Measurements from ENCODE around the gene MALT1.

MALT1 gene

DNA sequence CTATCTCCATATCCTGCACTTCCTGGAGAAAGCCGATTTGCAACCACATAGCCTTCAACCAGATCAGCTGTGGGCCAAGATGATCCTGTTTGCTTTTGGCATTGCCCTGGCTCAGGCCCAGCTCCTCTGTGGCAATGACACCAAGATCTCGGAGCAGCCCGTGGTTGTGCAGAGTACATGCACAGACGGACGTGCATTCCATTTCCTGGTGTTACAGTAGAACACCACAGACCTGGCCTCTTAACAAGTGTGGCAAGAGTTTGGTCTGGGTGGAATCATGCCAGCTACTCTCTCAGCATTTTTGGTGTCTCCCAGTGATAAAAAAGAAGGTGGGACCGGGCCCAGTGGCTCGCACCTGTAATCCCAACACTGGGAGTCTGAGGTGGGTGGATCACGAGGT lies 20.0 kb downstream of the MALT1 start:
- no peak for DNase-seq (ENCODE audit: low read depth in 1 of 2, low spot score in 1 of 2)

DNA sequence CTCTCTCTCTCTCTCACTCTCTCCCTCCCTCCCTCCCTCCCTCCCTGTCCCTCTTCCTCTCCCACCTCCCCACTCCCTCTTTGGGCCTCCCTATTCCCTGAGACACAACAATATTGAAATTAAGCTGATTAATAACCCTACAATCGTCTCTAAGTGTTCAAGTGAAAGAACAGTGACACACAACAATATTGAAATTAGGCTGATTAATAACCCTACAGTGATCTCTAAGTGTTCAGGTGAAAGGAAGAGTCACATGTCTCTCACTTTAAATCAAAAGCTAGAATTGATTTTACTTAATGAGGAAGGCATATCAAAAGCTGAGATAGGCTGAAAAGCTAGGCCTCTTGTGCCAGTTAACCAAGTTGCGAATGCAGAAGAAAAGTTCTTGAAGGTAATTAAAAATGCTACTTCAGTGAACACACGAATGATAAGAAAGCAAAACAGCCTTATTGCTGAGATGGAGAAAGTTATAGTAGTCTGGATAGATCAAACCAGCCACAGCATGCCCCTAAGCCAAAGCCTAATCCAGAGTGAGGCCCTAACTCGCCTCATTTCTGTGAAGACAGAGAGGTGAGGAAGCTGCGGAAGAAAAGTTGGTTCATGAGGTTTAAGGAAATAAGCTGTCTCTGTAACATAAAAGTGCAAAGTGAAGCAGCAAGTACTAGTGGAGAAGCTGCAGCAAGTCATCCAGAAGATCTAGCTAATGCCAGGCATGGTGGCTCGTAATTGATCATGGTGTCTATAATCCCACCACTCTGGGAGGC lies 21.3 kb downstream of the MALT1 start:
- DNase-seq (ENCODE audit: low read depth in 1 of 2, low spot score in 1 of 2), result no peak

DNA sequence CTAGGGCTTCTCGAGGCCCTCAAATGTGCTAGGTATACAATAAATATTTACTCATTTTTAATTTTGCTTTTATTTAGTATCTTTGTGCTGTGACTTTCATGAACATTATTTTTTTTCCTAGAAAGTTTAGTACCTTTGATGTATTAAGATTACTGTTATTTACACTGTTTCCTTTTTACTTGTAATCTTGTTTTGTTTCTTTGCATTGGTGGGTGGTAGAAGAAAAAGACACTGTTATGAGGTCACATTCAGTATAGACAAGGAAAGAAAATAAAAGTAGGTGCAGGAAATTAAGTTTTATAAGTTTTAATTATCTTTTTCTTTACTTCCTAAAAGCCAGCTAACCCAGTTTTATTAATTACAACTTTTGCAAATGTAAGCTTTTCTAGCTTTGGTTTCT lies 23.0 kb downstream of the MALT1 start:
- no peak for DNase-seq (ENCODE audit: low read depth in 1 of 2, low spot score in 1 of 2)

DNA sequence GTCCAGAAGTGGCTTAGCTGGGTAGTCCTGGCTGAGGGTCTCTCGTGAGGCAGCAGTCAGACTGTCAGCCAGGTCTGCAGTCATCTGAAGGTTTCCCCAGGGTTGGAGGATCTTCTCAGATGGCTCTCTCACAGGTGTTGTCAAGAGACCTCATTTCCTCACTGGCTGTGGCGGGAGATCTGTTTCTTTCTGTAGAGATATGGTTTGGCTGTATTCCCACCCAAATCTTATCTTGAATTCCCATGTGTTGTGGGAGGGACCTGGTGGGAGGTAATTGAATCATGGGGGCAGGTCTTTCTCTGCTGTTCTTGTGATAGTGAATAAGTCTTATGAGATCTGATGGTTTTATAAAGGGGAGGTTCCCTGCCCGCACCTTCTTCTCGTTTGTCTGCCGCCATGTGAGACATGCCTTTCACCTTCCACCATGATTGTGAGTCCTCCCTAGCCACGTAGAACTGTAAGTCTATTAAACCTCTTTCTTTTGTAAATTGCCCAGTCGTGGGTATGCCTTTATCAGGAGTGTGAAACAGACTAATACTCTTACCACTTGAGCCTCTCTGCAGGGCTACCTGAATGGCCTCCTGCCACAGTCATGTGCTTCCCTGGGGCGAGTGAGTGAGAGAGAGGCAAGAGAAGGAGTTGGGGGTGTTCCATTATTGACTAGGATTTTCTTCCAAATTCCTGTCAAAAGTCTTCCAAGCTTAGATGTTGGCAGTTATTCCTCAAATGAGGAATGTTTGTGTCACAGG lies 23.6 kb downstream of the MALT1 start:
- no peak for DNase-seq (ENCODE audit: low read depth in 1 of 2, low spot score in 1 of 2)

DNA sequence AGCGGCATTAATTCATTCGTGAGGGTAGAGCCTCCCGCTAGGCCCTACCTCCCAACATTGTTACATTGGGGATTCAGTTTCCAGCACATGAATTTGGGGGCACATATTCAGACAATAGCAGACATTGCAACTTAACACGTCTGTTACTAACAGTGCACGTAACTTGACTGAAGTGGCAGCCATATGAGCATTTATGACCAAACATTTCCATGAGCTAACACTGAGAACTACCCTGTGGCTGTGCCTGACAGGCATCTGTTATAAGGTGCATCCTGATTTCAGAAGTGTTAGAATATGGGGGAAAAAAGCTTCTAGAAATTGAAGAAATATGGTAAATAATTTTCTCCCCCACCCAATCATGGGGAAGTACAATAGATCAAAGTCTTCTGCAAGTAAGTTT lies 24.5 kb downstream of the MALT1 start:
- peak in 1 of 2 donors; percentile 36 for DNase-seq (ENCODE audit: low read depth in 1 of 2, low spot score in 1 of 2)

DNA sequence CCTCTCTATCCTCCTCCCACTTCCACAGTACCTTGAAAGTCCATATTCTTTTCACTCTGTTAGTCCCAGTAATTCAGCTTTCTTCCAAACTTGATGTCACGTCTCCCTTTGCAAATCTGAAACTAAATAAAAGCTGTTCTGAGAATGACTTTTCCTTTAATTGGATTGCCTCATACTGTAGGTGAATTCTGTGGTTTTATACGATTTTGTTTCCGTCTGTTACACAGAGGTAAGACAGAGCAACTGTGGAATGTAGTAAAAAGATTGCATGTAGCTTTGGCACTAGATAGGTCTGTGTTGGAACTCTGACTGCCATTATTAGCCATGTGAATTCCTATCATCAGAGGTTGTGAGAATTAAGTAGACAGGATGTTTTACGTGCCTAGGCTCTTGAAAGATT lies 25.9 kb downstream of the MALT1 start:
- DNase-seq (ENCODE audit: low read depth in 1 of 2, low spot score in 1 of 2), result no peak

DNA sequence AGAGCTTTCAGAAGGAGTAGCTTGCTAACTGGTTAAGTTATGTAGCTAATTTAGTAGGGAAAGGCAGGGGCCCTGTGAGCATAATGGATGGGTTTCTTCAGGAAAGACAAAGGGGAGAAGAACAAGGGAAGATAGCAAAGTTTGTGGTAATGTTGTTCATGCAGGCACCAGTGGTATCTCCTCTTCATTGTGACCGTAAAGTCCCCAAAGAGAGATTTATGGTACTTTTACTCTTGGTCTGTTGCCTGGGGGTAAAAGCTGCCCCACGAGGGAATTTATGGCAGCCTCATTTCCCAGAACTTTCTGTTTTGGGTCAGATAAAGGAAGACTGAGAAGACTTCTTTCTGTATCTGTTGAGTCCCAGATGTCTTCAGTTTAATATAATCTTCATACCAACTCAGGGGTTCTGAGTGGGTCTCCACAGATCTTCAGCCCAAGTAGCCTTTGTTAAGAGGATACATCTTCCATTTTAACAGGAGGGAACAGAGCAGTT lies 27.5 kb downstream of the MALT1 start:
- no peak for DNase-seq (ENCODE audit: low read depth in 1 of 2, low spot score in 1 of 2)

DNA sequence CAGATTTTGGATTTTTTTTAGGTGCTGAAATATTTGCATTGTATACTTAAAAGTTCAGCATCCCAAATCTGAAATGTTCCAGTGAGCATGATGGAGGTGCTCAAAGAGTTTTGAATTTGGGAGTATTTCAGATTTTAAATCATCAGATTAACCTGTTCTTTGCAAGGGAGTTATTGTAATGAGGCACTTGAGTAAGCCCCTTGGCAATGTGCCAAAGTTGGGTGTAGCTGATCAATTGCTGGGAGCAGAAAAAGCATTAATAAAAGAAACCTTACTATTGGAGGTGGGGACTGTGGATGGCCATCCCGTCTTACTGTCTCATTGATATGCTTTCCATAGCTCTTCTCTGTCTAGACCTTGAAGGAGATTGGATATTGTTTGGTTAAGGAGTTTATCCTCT lies 28.3 kb downstream of the MALT1 start:
- no peak for DNase-seq (ENCODE audit: low read depth in 1 of 2, low spot score in 1 of 2)

DNA sequence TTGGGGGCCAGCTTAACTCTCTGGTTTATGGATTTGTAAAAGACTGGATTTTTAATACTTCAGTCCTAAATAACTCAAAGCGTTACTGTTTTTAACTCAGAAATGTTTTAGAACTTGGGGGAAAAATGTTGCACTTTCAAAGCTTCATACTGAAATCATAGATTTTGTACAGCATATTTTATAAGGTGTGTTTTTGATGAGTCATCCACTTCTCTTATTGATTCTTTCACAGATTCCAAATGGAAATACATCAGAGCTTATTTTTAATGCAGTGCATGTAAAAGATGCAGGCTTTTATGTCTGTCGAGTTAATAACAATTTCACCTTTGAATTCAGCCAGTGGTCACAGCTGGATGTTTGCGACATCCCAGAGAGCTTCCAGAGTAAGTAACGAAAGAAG lies 28.9 kb downstream of the MALT1 start:
- DNase-seq (ENCODE audit: low read depth in 1 of 2, low spot score in 1 of 2), result no peak

DNA sequence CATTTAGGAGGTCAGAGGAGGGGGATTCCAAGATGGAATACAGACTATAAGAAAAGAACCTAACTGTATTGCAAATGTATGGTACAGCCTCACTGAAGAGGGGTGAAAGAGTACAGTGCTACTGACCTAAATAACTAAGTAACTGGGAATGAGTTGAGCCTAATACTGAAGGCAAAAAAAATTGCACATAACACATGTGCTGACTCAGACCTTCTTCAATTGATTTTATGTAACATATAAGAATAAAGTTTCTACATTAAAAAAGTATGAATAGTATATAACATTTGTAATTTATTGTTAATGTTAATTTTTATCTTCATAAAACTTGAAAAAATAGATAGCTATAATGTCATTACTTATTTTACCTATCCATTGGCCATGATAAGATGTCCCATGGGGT lies 41.7 kb downstream of the MALT1 start:
- DNase-seq (ENCODE audit: low read depth in 1 of 2, low spot score in 1 of 2), result no peak

DNA sequence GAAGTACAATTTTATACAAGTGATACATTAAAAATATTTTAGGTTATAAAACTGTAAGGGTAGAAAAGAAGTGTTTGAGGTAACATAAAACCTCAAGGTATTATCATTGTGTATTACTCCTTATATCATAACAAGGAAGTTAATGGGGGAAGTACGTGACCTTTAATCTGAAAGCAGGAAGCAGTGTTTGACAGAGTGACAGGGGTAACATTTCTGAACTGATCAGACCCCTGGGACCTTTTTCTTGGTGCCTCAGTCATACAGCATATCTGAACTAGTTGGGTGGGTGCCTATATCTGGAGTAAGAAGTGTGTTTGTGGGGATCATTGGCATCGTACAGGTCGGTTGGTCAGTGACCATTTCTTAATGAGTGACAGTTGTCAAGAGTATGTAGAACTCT lies 43.0 kb downstream of the MALT1 start:
- DNase-seq (ENCODE audit: low read depth in 1 of 2, low spot score in 1 of 2), result no peak

DNA sequence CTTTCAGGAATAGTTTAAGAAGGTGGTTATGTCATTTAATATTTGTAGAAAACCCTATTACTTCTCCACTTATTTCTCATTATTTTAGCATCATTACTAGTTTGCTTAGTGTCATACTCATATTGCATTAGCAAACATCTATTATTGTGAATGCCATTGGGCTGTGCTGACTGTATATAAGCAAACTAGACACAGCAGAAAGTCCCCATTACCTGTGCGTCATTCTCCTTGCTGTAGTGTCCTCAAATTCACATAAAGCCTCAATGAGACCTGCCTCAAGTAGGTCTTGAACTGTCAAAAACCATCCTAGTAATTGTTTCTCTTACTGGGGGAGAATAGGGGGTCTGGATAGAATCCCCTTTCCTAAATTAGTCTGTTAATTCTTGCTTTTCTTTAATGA lies 43.6 kb downstream of the MALT1 start:
- DNase-seq (ENCODE audit: low read depth in 1 of 2, low spot score in 1 of 2), result no peak

DNA sequence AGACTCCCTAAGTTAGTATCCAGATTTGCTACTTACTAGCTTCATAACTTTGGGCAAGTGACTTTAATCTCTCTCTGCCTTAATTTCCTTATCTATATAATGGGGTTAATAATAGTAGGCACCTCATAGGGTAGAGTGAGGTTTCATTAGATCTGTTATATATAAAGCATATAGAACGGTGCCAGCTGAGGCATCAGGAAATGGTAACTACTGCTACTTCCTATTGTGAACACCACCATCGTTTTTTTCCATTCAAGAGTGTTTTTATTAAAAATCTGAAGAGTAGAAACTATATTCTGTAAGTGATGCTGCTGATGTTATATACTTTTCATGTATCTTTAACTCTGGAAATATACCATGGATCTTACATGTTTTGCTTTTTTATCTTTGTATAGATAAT lies 44.3 kb downstream of the MALT1 start:
- no peak for DNase-seq (ENCODE audit: low read depth in 1 of 2, low spot score in 1 of 2)

DNA sequence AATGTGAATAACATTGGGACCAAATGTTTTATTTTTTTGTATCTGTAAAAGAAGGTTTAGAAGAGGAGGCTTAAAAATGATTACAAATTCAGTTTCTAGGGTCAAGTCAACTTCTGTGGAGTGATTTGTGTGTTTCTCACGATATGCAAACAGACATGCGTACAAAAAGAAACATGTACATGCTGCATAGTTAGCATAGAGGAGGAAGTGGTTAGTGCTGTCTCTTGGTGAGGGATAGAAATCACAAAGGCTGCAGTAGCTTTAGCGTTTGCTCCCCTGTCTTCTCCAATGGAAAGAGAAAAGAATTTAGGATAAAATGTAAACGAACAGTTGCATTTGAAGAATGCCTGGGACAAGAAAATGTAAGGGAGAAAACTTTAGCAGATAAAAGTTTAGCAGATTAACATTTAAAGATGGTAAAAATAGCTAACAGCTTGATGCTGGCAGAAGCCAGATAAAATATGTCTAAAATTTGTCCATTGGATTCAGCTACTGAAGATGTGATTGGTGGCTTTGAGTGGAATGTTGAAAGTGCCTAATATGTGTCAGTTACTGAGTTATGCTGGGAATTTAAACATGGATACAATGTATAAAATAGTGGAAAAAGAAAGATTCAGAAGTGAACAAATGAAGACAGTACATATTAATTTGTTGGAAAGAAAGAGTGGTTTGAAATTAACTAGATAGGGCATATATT lies 44.9 kb downstream of the MALT1 start:
- no peak for DNase-seq (ENCODE audit: low read depth in 1 of 2, low spot score in 1 of 2)

DNA sequence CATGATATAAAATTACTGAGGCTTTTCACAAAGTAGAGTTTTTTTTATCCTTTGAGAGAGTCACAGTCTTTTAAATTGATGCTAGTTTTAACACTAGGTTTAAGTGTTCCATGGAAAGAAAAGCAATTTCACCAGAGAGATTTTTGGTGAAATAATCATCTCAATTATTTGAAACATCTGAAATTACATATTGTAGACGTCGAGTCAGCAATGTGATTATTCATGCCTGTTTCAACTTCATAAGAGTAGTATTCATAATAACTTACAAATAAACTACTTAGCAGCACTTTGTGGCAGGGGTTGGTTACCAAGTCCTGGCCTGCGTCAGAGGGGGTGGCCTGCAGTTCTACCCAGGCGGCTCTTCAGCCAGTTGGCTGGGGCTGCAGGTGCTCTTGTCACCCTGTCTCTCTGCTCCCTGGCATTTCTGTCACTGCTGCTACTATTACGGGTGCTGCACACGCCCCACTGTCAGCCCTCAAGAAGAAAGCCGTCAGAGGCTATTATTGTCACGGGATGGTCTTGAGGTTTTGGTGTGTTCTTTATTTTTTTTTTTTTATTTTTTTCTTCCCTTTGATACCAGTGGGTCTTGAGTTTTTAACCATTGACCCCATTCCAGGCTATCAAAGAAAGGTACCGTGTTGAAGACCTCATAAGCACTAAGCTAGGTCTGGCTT lies 50.4 kb downstream of the MALT1 start:
- DNase-seq (ENCODE audit: low read depth in 1 of 2, low spot score in 1 of 2), result no peak

DNA sequence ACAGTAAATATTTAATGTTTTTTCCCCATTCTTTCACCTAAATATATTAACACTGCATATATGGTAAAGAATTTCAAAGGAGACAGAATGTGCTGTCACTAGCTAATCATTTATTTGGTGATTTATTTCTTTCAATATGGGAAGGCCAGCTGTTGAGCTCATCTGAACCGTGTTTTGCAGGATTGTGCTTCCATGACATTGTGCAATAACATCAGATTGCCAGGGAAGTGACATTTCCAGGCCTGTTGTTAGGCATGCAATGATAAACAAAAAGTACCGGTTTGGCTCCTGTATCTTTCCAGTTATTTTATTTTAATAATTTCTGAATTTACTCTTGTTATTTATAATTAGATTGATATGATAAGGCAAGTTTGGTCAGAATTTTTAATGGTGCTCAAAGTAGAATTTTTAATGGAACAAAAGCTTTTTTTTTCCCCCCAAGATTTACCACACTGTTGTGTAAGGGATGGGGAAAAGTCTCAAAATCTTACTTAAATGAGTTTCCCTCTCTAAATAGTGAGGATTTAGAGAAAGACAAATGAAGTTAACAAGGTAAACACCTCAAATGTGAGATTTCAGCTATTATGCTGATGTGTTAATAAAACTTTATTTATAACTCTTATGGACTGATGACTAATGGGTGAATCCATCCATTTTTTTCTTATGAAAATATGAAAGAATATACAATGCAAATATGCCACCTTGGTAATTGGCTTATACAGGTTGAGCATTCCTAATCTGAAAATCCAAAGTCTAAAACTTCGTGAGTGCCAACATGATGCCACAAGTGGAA lies 52.7 kb downstream of the MALT1 start:
- DNase-seq (ENCODE audit: low read depth in 1 of 2, low spot score in 1 of 2), result no peak

DNA sequence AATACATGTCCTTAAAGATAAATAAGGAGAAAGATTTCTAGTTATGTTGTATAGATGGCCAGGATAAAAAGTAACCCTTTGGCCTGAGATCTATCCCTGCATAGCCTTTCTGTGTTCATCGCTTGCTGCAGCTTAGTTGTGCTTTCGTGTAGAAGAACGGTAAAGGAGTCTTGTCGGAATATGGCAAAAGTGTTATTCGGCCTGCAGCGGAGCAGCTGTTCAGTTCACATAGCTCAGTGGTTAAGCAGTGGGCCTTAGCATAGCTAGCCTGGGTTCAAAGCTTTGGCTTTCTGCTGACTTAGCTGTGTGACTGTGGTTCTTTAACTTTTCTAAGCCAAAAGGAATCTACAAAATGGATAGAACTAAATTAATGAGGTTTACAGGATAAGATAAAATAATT lies 55.4 kb downstream of the MALT1 start:
- DNase-seq (ENCODE audit: low read depth in 1 of 2, low spot score in 1 of 2), result no peak

DNA sequence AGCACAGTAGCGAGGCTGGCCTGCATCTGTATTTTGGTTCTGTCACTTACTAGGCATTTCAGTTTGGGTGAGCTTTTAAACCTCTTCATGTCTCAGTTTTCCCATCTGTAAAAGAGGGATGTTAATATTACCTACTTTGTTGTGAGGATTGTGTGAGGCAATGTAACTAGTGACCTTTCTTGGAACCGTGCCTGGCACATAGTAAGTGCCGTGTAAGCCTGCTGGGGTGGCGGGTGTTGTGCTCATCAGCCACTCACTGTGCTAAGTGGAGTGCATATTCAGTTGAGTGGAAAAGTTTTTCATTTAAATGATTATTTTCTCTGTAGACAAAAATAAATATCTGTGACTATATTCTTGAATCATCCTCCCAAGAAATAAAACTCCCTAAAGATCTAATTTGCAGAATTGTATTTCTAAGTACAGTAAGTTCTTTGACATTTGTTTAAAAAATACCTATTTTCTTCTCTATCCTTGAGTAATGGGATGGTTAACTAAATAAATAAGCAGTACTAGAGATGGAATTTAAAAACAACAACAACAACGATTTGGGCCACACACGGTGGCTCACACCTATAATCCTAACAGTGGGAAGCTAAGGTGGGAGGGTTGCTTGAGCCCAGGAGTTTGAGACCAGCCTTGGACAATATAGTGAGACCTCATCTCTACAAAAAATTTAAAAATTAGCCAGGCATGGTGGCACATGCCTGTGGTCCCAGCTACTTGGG lies 56.7 kb downstream of the MALT1 start:
- DNase-seq (ENCODE audit: low read depth in 1 of 2, low spot score in 1 of 2), result no peak

DNA sequence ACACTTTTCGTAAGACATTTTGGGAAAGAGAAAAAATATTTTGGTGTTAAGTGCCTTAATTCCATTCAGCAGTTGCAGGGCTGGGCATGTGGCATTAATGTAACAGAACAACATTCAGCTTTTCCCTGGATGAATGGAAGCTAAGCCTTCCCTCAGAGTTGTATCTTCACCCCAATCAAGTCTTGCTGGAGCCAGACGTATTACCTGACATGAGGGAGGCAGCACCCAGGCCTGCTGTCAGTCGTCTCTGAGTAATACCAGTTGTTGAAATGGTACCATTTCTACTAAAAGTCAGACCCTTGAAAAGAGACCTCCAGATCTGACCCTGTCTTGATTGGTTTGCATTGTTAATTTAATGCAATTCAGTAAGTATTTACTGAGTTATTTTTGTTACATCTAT lies 57.5 kb downstream of the MALT1 start:
- no peak for DNase-seq (ENCODE audit: low read depth in 1 of 2, low spot score in 1 of 2)

DNA sequence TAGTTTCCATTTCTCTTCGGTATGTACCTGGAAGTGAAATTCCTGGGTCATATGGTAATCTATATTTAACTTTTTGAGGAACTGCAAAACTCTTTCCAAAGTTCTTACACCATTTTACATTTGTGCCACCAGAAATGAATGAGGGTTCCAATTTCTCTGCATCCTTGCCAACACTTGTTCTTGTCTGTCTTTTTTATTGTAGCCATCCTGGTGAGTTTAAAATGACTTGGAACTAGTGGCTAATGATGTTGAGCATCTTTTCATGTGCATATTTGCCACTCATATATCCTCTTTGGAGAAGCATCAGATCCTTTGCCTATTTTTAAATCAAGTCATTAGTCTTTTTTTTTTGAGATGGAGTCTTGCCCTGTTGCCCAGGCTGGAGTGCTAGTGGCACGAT lies 59.4 kb downstream of the MALT1 start:
- no peak for DNase-seq (ENCODE audit: low read depth in 1 of 2, low spot score in 1 of 2)

Measured in activated CD4-positive, alpha-beta T cell treated with anti-CD3 and anti-CD28 coated beads, Interleukin-2, amount 50 U/mL, for 24 hours (primary cell).